Brain microvascular endothelial cell (primary cell): ENCODE measurements around the gene STAMBP.
"Not testable (repeated sequence)": the region's sequence is repeated elsewhere in the genome, so short reads cannot be mapped to it uniquely, and the experiment has no call there.

Source experiments
- DNase-seq: peaks from one replicate; pipeline ENCODE4 v3.0.0-alpha.2; 2020
- H3K27ac ChIP-seq: fragments of 250-450 bp; sonication (Bioruptor Pico); 2 replicates; pipeline ENCODE4 v1.5.1; 2020; ENCODE audit warnings: mild to moderate bottlenecking, moderate library complexity
- H3K27me3 ChIP-seq: fragments of 250-450 bp; sonication (Bioruptor Pico); replicated peaks from 2 replicates; pipeline ENCODE4 v1.5.1; 2020; ENCODE audit warnings: mild to moderate bottlenecking
- H3K36me3 ChIP-seq: fragments of 250-450 bp; sonication (Bioruptor Pico); replicated peaks from 2 replicates; pipeline ENCODE4 v1.5.1; 2020; ENCODE audit warnings: mild to moderate bottlenecking
- H3K4me3 ChIP-seq: 2 replicates; pipeline ENCODE4 v1.5.1; 2011; ENCODE audit warnings: low read depth, mild to moderate bottlenecking, control low read depth, low read length, moderate library complexity
- in situ Hi-C: cut with HindIII; loops from 2 replicates; pipeline ENCODE4 v1.10.0; 2017; ENCODE audit warnings: low sequenced_read_pairs, low pct_ligation_motif_present
- TF ChIP-seq, protein P1 (sequence below): IDR thresholded peaks from 2 replicates; pipeline ENCODE4 v1.5.1; 2011; ENCODE audit warnings: low read depth, mild to moderate bottlenecking, moderate library complexity, low read length, control low read depth, inconsistent platforms; ENCODE audit errors: missing control alignments

Gene STAMBP

GRCh38 chr2:73828818-73829570 lies at the start of gene STAMBP:
Gene STAMBP (plus strand): TSS chr2:73828961. CDS start chr2:73830857, 1,896 bp downstream.
- peak; percentile 96 for DNase-seq
- Histone ChIP-seq H3K4me3 (peak within 1 kb of the TSS; percentile 72), H3K27ac (peak within 1 kb of the TSS; percentile 93), H3K27me3 (no peaks in the 10 kb centered on the region), H3K36me3 (no peaks in the 10 kb centered on the region)
- in situ Hi-C loops = no loop called here
- TF ChIP-seq, protein P1, sequence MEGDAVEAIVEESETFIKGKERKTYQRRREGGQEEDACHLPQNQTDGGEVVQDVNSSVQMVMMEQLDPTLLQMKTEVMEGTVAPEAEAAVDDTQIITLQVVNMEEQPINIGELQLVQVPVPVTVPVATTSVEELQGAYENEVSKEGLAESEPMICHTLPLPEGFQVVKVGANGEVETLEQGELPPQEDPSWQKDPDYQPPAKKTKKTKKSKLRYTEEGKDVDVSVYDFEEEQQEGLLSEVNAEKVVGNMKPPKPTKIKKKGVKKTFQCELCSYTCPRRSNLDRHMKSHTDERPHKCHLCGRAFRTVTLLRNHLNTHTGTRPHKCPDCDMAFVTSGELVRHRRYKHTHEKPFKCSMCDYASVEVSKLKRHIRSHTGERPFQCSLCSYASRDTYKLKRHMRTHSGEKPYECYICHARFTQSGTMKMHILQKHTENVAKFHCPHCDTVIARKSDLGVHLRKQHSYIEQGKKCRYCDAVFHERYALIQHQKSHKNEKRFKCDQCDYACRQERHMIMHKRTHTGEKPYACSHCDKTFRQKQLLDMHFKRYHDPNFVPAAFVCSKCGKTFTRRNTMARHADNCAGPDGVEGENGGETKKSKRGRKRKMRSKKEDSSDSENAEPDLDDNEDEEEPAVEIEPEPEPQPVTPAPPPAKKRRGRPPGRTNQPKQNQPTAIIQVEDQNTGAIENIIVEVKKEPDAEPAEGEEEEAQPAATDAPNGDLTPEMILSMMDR = no peak

GRCh38 chr2:73779467-73780236 lies 49.1 kb upstream of the STAMBP start, which contains the start of gene DUSP11:
Gene DUSP11 (minus strand): TSS chr2:73780103. CDS start chr2:73779974, 129 bp downstream.
- TF ChIP-seq, protein P1 = peak; percentile 93
- H3K27ac ChIP-seq = peak within 1 kb of the TSS; percentile 88
- peak within 1 kb of the TSS; percentile 83 for H3K4me3 ChIP-seq
- peaks cover 11% of the 10 kb centered on the region for H3K36me3 ChIP-seq
- no peaks in the 10 kb centered on the region for H3K27me3 ChIP-seq
- DNase-seq = peak; percentile 98
- in situ Hi-C loops = no loop called here

DNA sequence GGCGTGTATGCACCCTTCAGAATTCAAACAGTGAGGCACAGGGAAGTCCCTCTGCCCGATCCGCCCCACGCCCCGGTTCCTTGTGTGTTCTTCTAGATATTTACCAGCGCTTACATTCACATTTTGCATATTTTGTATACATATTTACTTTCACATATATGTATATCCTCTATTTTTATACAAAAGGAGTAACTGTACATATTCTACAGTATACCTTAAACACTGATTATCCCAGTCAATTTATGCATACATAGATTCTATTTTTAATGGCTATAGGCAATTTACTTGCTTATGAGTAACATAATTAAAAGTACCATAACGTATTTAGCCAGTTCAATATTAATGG lies 48.6 kb upstream of the STAMBP start:
- peaks cover 7% of the 10 kb centered on the region for H3K36me3 ChIP-seq
- peak overlapping the region; percentile 83 for H3K4me3 ChIP-seq
- in situ Hi-C loops = no loop called here
- TF ChIP-seq, protein P1 = no peak
- no peak overlapping the region for H3K27ac ChIP-seq
- DNase-seq = no peak
- no peaks in the 10 kb centered on the region for H3K27me3 ChIP-seq

DNA sequence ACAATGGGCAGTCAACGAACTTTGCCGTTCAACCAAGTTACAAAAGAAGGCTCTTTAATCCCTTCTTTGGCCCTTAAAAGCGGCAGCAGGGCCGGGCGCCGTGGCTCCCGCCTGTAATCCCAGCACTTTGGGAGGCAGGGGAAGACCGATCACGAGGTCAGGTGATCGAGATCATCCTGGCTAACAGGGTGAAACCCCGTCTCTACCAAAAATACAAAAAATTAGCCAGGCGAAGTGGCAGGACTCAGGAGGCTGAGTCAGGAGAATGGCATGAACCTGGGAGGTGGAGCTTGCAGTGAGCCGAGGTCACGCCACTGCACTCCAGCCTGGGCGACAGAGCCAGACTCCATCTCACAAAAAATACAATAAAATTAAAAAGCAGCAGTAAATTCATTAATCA lies 45.4 kb upstream of the STAMBP start:
- H3K27ac ChIP-seq, in situ Hi-C loops, H3K27me3 ChIP-seq, H3K36me3 ChIP-seq, H3K4me3 ChIP-seq: not testable (repeated sequence)
- DNase-seq = peak; percentile 38

DNA sequence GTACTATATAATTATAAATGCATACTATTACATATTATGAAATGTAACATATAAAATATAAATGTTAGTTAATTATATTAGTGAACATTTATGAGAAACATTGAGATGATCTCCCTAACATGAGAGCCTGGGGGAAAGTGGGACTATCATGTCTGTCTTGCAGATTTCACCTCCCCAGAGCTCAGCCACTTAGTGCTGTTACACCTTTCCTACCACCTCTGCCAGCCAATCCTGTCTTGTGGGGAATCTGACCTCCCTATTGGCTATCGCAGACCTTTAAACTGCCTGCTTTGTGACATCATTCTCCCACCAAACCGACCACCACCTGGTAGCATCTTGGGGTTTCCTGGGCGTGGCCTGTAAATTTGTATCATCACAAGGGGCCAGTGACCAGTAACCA lies 44.9 kb upstream of the STAMBP start, which contains the start of gene C2orf78:
TSS of gene C2orf78 (plus strand) at position 301 of the 400 bp plus-strand sequence. CDS start 127 bp downstream, outside the sequence.
- DNase-seq, H3K36me3 ChIP-seq, H3K4me3 ChIP-seq, H3K27me3 ChIP-seq, H3K27ac ChIP-seq, in situ Hi-C loops: not testable (repeated sequence)

DNA sequence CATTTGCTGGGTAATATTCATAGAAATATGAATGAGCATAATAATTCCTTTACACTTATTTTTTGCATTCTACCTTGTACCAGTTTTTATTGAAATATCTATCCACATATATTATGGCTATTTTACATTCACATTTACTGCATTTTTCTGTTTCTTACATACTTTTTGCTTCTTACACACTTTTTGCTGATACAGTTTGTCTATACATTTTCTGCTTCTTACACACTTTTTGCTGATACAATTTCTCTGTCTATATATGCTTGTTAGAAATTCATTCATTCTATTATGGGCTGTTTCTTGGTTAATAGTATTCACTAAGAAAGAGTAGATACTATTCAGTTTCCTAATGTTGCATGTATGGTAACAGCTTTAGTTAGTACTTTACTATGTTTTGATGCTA lies 16.9 kb upstream of the STAMBP start:
- in situ Hi-C loops = no loop called here
- no peak overlapping the region for H3K27ac ChIP-seq
- no peak overlapping the region for H3K4me3 ChIP-seq
- H3K27me3 ChIP-seq = peaks cover 2% of the 10 kb centered on the region
- TF ChIP-seq, protein P1 = no peak
- H3K36me3 ChIP-seq = no peaks in the 10 kb centered on the region
- DNase-seq = no peak
